WI38 (cell line): ENCODE data around the gene CD44.
"Not testable (repeated sequence)": the region's sequence is repeated elsewhere in the genome, so short reads cannot be mapped to it uniquely, and the experiment has no call there.

Experiments used
- H3K4me3 ChIP-seq: 2 replicates; pipeline ENCODE4 v1.5.1; 2011; ENCODE audit warnings: low read depth, mild to moderate bottlenecking, control low read depth, low read length
- CTCF ChIP-seq: IDR thresholded peaks from 2 replicates; pipeline ENCODE4 v1.5.1; 2012; ENCODE audit warnings: low read depth, mild to moderate bottlenecking, control low read depth, low read length

The CD44 gene

GRCh38 chr11:35105319-35106079 is 33.5 kb upstream of the CD44 start:
- H3K4me3 ChIP-seq: no peak overlapping the region
- TF ChIP-seq CTCF: no peak

GRCh38 chr11:35106595-35106994 is 32.4 kb upstream of the CD44 start:
- no peak overlapping the region for H3K4me3 ChIP-seq
- no peak for TF ChIP-seq CTCF

- TF ChIP-seq CTCF: no peak
- no peak overlapping the region for H3K4me3 ChIP-seq
Observed at GRCh38 chr11:35107861-35108260, 31.1 kb upstream of the CD44 start.

GRCh38 chr11:35108336-35108735 is 30.6 kb upstream of the CD44 start:
- not testable (repeated sequence) for H3K4me3 ChIP-seq

GRCh38 chr11:35109041-35109440 is 29.9 kb upstream of the CD44 start:
- TF ChIP-seq CTCF: no peak

GRCh38 chr11:35109827-35110226 is 29.1 kb upstream of the CD44 start:
- no peak overlapping the region for H3K4me3 ChIP-seq
- TF ChIP-seq CTCF: no peak

More at GRCh38 chr11:35109041-35109440, 29.9 kb upstream of the CD44 start:
- H3K4me3 ChIP-seq: no peak overlapping the region

- no peak overlapping the region for H3K4me3 ChIP-seq
- TF ChIP-seq CTCF: no peak
Observed at GRCh38 chr11:35111161-35112055, 27.6 kb upstream of the CD44 start.
